ENCODE measurements around the gene CD8B2. TPM values are rescaled to one million over a fixed set of nuclear protein-coding genes. Genes with fewer than 3 reads are reported as not detected.
"Not testable (repeated sequence)": the region's sequence is repeated elsewhere in the genome, so short reads cannot be mapped to it uniquely, and the experiment has no call there.

CD8B2 gene
- total RNA-seq, 2 donors from 2014 or later = not detected

DNA sequence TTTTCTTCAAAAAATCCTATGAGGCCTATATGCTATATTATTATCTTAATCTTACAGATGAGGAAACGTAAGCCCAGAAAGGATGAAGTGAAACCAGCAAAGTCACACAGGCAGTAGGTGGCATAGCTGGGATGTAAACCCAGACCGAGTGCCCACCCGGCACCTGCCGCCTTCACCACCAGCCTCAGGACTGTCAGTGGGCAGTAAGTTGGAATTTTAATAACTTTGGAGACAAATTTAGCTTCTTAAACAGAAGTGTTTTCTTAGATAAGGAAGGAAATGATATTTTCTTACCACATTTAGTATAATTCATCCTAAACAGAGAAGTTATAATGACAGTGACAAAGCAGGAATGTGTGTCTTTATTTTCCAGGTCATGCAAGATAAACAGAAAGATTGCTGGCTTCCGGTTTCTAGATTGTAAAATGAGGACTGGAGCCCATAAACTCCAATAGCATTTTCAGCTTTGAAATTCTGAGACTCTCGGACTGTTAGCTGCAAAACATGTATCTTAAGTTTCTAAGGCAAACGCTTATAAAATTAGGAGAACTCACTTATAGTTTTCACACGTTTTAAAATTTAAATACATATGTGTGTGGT, 59.3 kb downstream of the CD8B2 start:
- Mint-ChIP-seq H3K4me1 (peaks cover 4% of the 10 kb centered on the region), H3K36me3 (ENCODE audit: low read depth) (no peaks in the 10 kb centered on the region), H3K27me3 (peaks cover 52% of the 10 kb centered on the region), H3K27ac (no peak overlapping the region), H3K4me3 (no peak overlapping the region)
- ATAC-seq (no peak), DNase-seq (no peak)
- no peaks in the 10 kb centered on the region for H3K9me3 ChIP-seq (ENCODE audit: control insufficient read depth, low read length, poor library complexity, severe bottlenecking)

DNA sequence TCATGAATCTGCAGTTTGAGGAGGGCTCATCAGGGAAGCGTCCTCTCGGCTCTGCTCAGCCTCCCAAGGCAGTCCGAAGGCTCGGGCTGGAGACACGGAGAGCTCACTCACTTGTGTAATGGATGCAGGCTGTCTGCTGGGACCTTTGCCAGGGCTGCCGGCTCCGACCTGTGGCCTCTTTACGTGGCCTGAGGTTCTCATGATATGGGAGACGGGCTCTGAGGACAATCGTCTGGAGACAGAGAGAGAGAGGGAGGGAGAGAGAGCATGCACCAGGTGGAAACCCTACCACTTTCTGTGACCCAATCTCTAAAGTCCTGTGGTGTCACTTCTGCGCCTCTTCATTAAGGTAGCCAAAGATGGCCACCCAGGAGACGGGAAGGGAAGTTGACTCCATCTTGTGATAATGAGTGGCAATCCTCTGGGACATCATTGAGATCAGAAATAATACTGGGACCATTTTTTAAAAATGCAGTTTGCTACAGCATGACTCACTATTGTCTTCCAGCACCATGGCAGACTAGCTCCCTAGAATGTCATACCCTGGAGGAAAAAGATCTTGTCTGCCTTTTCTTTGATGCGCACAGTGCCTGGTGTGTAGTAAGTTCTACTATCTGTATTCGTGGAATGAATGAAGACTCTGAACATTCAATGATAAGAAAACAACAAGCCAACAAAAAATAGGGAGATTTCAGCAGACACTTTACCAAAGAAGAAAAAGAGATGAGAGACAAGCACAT, 60.2 kb downstream of the CD8B2 start:
- Mint-ChIP-seq H3K36me3 (ENCODE audit: low read depth) (no peaks in the 10 kb centered on the region), H3K27ac (no peak overlapping the region), H3K27me3 (peaks cover 46% of the 10 kb centered on the region), H3K4me1 (peaks cover 4% of the 10 kb centered on the region), H3K4me3 (no peak overlapping the region)
- no peak for DNase-seq
- ATAC-seq = no peak
- H3K9me3 ChIP-seq (ENCODE audit: control insufficient read depth, low read length, poor library complexity, severe bottlenecking) = no peaks in the 10 kb centered on the region

DNA sequence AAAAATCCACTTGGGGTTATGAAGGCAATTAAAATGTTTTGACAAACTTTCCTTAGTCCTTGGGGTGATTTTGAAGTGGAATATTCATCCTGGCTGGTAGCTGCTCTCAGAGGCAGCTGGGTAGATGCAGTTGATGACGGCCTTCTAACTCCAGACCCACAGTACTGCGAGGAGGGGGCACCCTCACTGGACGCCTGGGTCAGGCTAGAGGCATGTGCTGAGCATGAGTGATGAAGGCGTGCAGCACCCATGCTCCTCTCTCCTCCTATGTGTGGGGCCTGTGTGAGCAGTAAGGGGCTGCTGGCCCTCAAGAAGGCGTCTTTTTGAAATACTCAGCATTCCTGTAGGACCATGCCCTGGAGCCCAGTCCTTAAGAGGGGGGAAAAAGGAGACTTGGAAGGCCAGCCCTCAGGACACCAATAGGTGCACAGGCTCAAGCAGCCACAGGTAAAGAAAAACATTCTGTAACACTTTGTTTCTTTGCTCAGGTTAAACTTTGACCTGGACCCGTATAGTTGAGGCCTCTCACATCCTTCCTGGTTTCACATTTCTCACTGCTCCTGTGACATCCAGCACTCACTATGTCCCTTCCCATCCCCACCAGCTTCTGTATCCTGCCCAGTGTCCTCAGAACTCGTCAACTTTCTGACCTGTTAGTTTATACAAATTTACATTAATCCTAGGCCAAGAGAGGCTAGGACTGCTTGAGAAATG, 64.4 kb downstream of the CD8B2 start:
- Mint-ChIP-seq H3K27ac (no peak overlapping the region), H3K4me3 (no peak overlapping the region), H3K36me3 (ENCODE audit: low read depth) (no peaks in the 10 kb centered on the region), H3K27me3 (peaks cover 24% of the 10 kb centered on the region), H3K4me1 (no peaks in the 10 kb centered on the region)
- no peak for DNase-seq
- ATAC-seq = no peak
- no peaks in the 10 kb centered on the region for H3K9me3 ChIP-seq (ENCODE audit: control insufficient read depth, low read length, poor library complexity, severe bottlenecking)

DNA sequence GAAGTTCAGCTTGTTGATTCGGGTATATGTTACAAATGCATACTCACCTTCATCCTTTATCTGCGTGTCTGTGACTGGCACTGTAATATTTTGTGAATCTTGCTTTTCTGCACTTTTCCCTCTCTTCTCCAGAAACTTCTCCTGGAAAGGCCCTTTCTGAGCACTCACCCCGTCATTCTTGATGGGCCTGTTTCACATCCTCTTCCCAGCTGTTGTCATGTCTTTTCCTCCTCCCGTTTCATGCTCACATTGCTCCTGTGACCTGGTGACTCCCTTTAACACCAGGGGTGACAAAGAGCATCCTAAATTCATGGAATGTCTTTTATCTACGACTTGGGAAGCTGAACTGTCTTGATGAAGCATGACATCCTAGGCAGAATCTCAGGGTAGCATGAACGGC, 65.8 kb downstream of the CD8B2 start:
- no peaks in the 10 kb centered on the region for H3K36me3 Mint-ChIP-seq (ENCODE audit: low read depth)
- no peaks in the 10 kb centered on the region for H3K9me3 ChIP-seq (ENCODE audit: control insufficient read depth, low read length, poor library complexity, severe bottlenecking)

DNA sequence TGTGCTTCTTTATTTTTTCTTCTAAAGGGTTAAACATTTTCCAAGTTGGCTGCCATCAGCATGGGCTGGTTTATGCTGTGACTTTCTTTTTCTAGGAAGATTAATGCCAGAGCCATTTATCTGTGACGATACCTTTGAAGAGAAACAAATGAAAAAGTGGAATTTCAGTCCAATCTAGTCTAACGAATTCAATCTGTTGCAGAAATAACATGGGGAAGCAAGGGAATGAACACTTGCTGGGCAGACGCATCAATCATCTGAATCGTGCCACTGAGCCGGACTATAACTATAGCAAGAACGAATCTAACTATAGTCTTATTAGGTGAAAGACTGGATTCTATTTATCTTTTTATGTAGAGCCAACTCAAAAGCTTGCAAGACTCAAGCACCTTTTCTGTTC, 66.2 kb downstream of the CD8B2 start:
- ATAC-seq (no peak), DNase-seq (no peak)
- no peak overlapping the region for H3K27ac Mint-ChIP-seq
- H3K36me3 Mint-ChIP-seq (ENCODE audit: low read depth) = no peaks in the 10 kb centered on the region
- no peaks in the 10 kb centered on the region for H3K9me3 ChIP-seq (ENCODE audit: control insufficient read depth, low read length, poor library complexity, severe bottlenecking)
- H3K27me3 Mint-ChIP-seq = peaks cover 9% of the 10 kb centered on the region
- no peak overlapping the region for H3K4me3 Mint-ChIP-seq
- H3K4me1 Mint-ChIP-seq = no peaks in the 10 kb centered on the region

More for the DNA sequence above, 65.8 kb downstream of the CD8B2 start:
- ATAC-seq (no peak), DNase-seq (no peak)
- Mint-ChIP-seq H3K27ac (no peak overlapping the region), H3K27me3 (peaks cover 13% of the 10 kb centered on the region), H3K4me1 (no peaks in the 10 kb centered on the region), H3K4me3 (no peak overlapping the region)

DNA sequence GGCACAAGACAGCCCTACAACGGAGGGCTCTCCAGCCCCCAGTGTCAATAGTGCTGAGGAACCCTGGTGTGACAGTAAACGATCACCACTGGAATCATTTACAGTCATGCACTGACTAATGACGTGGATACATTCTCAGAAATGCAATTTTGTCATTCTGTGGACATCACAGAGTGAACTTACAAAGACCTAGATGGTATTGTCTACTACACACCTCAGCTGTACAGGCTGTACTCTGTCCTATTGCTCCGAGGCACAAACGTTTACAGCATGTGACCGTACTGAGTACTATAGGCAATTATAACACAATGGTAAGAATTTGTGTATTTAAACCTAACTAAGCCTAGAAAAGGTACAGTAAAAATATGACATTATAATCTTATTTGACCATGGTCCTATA, 67.2 kb downstream of the CD8B2 start:
- no peaks in the 10 kb centered on the region for H3K4me1 Mint-ChIP-seq
- no peaks in the 10 kb centered on the region for H3K9me3 ChIP-seq (ENCODE audit: control insufficient read depth, low read length, poor library complexity, severe bottlenecking)
- DNase-seq (no peak), ATAC-seq (no peak)
- H3K36me3 Mint-ChIP-seq (ENCODE audit: low read depth) = no peaks in the 10 kb centered on the region
- H3K27ac Mint-ChIP-seq = no peak overlapping the region
- H3K27me3 Mint-ChIP-seq = peaks cover 6% of the 10 kb centered on the region
- H3K4me3 Mint-ChIP-seq = no peak overlapping the region

DNA sequence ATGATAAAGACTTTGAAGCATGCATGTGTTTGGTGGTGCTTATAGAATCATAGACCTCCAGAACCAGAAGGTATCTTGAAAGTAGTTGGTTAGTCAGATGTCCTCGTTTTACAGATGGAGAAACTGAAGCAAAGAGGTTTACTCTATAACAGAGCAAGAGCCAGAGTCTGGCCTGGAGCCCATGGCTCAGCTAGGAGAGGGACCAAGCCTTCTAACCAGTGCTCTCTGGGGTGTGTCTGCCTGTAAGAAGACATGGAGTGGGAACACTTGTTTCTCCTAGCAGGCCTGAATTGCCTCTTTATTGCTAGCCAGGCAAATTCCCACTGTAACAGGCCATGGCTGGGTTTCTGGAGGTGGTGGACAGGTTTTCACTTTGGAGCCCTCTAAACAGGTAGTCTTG, 67.9 kb downstream of the CD8B2 start:
- no peak overlapping the region for H3K4me3 Mint-ChIP-seq

DNA sequence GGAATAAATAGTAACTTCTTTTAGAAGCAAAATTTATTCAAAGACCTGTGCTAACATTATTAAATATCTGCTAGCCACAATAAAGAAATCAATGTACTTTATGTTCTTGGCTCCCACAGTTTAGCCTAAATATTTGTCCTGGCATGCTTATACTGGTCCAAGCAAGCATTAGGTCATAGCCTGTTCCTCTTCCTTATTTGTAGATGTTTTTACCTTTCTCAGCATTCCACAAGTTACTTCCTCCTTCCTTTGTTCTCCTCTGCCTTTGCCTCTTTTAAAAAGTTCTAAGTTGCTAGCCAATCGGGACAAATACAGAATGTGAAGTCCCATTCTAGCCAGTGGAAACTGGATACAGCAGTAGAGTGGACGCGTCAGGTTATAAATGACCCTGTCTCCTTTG, 72.6 kb downstream of the CD8B2 start:
- not testable (repeated sequence) for ATAC-seq

More for the DNA sequence above, 67.9 kb downstream of the CD8B2 start:
- Mint-ChIP-seq H3K27ac (no peak overlapping the region), H3K27me3 (peaks cover 10% of the 10 kb centered on the region), H3K4me1 (no peaks in the 10 kb centered on the region), H3K36me3 (ENCODE audit: low read depth) (no peaks in the 10 kb centered on the region)
- DNase-seq (no peak), ATAC-seq (no peak)
- H3K9me3 ChIP-seq (ENCODE audit: control insufficient read depth, low read length, poor library complexity, severe bottlenecking) = no peaks in the 10 kb centered on the region

DNA sequence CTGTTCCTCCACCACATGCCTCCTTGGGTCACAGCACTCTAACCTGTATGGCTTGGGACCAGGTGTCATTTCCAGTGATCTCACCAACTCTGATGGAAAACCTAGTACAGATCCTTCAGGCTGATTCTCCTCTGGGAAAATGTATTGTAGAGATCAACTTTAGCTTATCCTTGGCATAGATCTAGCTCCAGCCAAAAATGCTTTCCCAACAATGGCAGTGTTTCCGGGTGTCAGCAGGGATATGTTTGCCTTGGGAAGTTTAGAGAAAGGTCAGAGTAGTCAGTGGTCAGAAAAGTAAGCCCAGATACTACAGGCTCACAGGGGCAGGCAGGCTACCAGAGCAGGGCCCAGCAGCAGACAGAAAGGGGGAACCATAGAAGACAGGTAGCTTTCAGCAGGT, 73.6 kb downstream of the CD8B2 start:
- no peak overlapping the region for H3K27ac Mint-ChIP-seq

More for the DNA sequence above, 72.6 kb downstream of the CD8B2 start:
- H3K9me3 ChIP-seq (ENCODE audit: control insufficient read depth, low read length, poor library complexity, severe bottlenecking); H3K4me3 Mint-ChIP-seq; H3K4me1 Mint-ChIP-seq; H3K36me3 Mint-ChIP-seq (ENCODE audit: low read depth); DNase-seq; H3K27ac Mint-ChIP-seq: not testable (repeated sequence)
- peaks cover 28% of the 10 kb centered on the region for H3K27me3 Mint-ChIP-seq

DNA sequence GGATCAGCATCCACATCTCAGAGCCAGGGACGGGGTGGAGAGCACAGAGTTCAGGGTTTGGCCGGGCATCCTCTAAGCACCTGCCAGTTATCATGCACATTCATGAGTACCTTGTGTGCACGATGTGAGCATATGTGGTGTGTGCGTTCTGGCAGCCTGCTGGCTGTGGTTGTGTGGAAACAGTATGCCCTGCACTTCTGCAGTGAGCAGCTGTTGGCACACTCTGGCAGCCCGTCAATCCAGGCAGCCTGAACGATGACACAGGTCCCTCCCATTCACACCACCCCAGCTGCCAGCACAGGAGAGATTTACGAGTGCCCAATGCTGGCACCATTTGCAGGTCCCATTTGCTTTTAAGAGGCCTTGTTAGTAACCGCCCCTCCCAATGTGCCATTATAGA, 74.2 kb downstream of the CD8B2 start:
- Mint-ChIP-seq H3K4me3 (no peak overlapping the region), H3K27ac (no peak overlapping the region), H3K4me1 (no peaks in the 10 kb centered on the region), H3K36me3 (ENCODE audit: low read depth) (no peaks in the 10 kb centered on the region), H3K27me3 (peaks cover 43% of the 10 kb centered on the region)
- DNase-seq = no peak
- H3K9me3 ChIP-seq (ENCODE audit: control insufficient read depth, low read length, poor library complexity, severe bottlenecking) = no peaks in the 10 kb centered on the region
- ATAC-seq = no peak

More for the DNA sequence above, 73.6 kb downstream of the CD8B2 start:
- Mint-ChIP-seq H3K36me3 (ENCODE audit: low read depth) (no peaks in the 10 kb centered on the region), H3K4me1 (no peaks in the 10 kb centered on the region), H3K27me3 (peaks cover 37% of the 10 kb centered on the region), H3K4me3 (no peak overlapping the region)
- H3K9me3 ChIP-seq (ENCODE audit: control insufficient read depth, low read length, poor library complexity, severe bottlenecking) = no peaks in the 10 kb centered on the region
- ATAC-seq (no peak), DNase-seq (no peak)

DNA sequence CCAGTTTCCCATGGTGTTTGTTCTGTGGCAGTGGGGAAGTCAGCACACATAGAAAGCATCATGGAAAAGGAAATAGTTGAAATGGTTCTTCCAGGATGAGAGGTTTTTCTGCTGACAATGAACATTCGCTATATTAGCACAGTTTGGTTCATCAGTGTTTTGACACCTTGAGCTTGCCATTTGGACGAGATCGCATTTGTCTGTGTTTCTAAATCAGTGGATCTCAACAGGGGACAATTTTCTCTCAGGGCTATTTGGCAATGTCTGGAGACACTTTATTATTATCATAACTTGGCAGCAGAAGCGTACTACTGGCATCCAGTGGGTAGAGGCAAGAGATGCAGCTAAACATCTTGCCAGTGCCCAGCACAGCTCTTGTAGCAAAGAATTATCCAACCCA, 74.6 kb downstream of the CD8B2 start:
- no peak overlapping the region for H3K4me3 Mint-ChIP-seq
- no peaks in the 10 kb centered on the region for H3K36me3 Mint-ChIP-seq (ENCODE audit: low read depth)

DNA sequence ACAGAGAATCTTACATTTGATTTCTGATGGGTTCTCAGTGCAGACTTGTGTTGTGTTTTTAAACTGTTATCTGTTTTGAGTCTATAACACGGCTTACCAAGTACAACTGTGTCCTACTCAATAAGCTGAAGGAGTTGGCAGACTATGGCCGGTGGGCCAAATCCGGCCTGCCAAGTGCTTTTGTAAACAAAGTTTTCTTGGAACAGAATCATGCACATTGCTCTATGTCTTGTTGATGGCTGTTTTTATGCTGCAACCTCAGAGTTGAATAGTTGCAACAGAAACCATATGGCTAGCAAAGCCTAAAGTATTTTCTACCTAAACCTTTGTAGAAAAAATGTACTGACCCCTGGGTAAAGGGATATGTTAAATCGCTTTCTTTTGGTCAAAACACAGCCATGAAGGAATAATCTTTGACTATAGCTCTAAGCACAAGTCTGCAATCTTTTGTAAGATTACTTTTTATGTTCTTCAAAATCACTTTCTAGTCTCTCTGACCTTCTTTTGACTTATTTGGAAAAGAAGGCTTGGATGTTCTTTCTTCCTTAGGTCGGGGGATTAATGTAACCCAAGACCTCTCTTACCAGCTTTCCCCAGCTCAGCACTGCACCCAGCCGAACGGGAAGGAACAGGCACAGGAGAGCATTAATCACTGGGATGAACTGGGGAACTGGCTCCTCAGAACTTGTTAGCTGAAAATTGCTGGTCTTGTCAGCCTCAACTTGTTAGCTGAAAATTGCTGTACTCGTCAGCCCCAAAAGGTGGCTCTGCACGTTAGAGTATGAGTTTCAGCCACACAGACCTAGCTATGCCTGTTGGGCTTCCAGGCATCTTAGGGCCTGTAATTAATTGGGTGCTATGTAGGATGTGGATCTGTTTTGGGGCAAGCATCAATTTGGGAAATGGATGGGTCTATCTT, 75.4 kb downstream of the CD8B2 start:
- Mint-ChIP-seq H3K27ac (no peak overlapping the region), H3K27me3 (peaks cover 49% of the 10 kb centered on the region), H3K4me1 (peaks cover 2% of the 10 kb centered on the region), H3K36me3 (ENCODE audit: low read depth) (no peaks in the 10 kb centered on the region), H3K4me3 (no peak overlapping the region)
- DNase-seq = no peak
- ATAC-seq = no peak
- no peaks in the 10 kb centered on the region for H3K9me3 ChIP-seq (ENCODE audit: control insufficient read depth, low read length, poor library complexity, severe bottlenecking)

More for the DNA sequence above, 74.6 kb downstream of the CD8B2 start:
- Mint-ChIP-seq H3K4me1 (peaks cover 2% of the 10 kb centered on the region), H3K27ac (no peak overlapping the region), H3K27me3 (peaks cover 44% of the 10 kb centered on the region)
- DNase-seq (no peak), ATAC-seq (no peak)
- H3K9me3 ChIP-seq (ENCODE audit: control insufficient read depth, low read length, poor library complexity, severe bottlenecking) = no peaks in the 10 kb centered on the region

DNA sequence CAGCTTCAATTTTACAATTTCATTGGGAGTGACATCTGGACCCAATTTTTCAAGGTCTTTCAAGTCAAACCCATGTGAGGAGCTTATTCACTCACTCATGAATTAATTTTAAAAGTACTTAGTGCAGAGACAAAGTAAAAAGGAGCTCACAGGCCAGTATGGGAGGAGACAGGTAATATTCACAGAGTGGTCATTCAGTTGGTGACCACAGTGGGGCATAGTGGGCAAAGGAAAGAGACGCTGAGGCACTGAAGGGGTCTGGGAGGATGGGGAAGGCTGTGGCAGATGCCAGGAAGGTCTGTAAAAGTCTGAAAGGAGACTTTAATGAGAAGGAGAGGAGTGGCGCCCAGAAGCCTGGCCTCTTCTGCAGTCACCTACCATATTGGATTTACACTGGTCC, 76.0 kb downstream of the CD8B2 start:
- no peaks in the 10 kb centered on the region for H3K9me3 ChIP-seq (ENCODE audit: control insufficient read depth, low read length, poor library complexity, severe bottlenecking)
- Mint-ChIP-seq H3K27ac (no peak overlapping the region), H3K36me3 (ENCODE audit: low read depth) (no peaks in the 10 kb centered on the region), H3K27me3 (peaks cover 56% of the 10 kb centered on the region), H3K4me3 (no peak overlapping the region), H3K4me1 (peaks cover 3% of the 10 kb centered on the region)
- DNase-seq (no peak), ATAC-seq (no peak)

Measured in T-helper 17 cell (primary cell).